Measurements from ENCODE around the gene CAMTA1.

The CAMTA1 gene

DNA sequence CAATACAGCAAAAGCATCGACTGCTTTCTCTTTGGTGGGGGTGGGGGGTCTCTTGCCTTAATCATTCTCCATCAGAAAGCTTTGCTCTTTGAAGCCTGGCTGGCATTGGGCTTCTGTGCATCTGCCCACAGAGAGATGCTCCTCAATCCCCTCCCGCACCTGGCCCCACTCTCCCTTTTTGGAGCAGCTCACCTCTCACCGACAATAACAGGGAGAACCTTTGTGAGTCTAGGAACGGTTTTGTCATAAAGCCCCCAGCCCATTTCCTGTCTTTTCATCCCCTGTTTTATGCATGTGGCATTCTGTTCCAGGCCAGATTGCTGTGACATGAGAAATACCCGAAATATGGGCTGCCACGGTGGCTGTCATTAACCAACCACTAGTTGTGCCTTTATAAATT is 516.9 kb downstream of the CAMTA1 start:
- Mint-ChIP-seq H3K27ac (no peak overlapping the region), H3K9me3 (no peaks in the 10 kb centered on the region), H3K4me3 (no peak overlapping the region), H3K27me3 (peaks cover 11% of the 10 kb centered on the region), H3K4me1 (ENCODE audit: low read depth) (no peaks in the 10 kb centered on the region), H3K36me3 (ENCODE audit: low read depth) (no peaks in the 10 kb centered on the region)
- no peak for DNase-seq

GRCh38 chr1:7302873-7303272 is 517.6 kb downstream of the CAMTA1 start:
- no peaks in the 10 kb centered on the region for H3K4me1 Mint-ChIP-seq (ENCODE audit: low read depth)
- H3K27me3 Mint-ChIP-seq, result peaks cover 11% of the 10 kb centered on the region
- no peak for DNase-seq
- no peaks in the 10 kb centered on the region for H3K36me3 Mint-ChIP-seq (ENCODE audit: low read depth)
- no peak overlapping the region for H3K27ac Mint-ChIP-seq
- H3K9me3 Mint-ChIP-seq, result no peaks in the 10 kb centered on the region
- no peak overlapping the region for H3K4me3 Mint-ChIP-seq

DNA sequence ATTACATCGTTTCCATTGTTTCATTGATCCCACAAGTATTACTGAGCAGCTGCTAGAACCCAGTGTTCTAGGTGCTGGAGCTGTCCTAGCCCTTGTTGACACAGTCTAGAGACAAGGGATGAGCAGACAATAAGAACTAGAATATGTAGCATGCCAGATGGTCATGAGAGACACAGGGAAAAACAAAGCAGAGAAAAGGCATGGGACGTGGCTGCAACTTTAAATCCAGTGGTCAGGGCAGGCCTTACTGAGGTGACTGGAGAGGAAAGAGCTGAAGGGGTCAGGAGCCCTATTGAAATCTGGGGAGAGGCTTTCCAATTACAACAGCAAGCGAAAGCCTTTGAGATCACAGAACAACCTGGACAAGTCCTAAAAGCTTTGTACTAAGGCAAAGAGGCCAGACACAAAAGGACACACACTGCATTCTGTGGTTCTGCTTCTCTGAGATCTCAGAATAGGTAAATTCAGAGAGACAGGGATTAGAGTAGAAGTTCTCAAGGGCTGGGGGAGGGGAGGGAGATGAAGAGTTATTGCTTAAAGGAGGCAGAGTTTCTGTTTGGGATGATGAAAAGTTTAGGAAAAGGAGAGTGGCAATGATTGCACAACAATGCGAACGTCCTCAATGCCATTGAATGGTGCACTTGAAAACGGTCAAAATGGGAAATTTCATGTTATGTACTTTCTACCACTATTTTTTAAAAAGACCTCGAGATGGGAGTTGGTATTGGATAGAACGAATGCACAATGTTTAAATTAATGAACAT is 518.5 kb downstream of the CAMTA1 start:
- H3K9me3 Mint-ChIP-seq, result no peaks in the 10 kb centered on the region
- no peak overlapping the region for H3K27ac Mint-ChIP-seq
- H3K4me1 Mint-ChIP-seq (ENCODE audit: low read depth), result no peaks in the 10 kb centered on the region
- no peak overlapping the region for H3K4me3 Mint-ChIP-seq
- no peak for DNase-seq
- no peaks in the 10 kb centered on the region for H3K36me3 Mint-ChIP-seq (ENCODE audit: low read depth)
- H3K27me3 Mint-ChIP-seq, result peaks cover 11% of the 10 kb centered on the region

DNA sequence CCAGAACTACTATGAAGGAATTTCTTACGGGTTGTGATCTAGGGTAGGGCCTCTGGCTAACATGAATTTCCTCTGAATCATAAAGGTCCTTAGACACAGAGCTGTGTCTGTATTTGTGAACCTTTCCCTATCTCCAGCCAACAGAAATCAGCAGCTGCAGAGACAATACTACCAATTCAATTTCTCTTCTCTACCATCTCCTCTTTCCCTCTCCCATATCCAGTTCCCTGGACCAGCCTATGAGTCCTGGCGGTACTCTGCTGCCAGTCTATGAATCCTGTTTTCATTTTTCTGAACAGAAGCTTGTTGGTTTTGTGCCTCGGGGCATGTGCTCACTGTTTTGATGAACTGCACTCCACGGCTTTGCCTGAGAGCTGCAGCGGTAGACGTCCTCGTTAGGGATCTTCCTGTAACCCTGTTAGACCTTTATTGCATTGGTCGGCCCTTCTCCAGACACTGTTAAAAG is 527.9 kb downstream of the CAMTA1 start:
- H3K9me3 Mint-ChIP-seq, result peaks cover 7% of the 10 kb centered on the region
- H3K27me3 Mint-ChIP-seq, result peaks cover 41% of the 10 kb centered on the region
- DNase-seq, result no peak
- H3K27ac Mint-ChIP-seq, result no peak overlapping the region
- H3K4me1 Mint-ChIP-seq (ENCODE audit: low read depth), result no peaks in the 10 kb centered on the region
- no peaks in the 10 kb centered on the region for H3K36me3 Mint-ChIP-seq (ENCODE audit: low read depth)
- H3K4me3 Mint-ChIP-seq, result no peak overlapping the region

DNA sequence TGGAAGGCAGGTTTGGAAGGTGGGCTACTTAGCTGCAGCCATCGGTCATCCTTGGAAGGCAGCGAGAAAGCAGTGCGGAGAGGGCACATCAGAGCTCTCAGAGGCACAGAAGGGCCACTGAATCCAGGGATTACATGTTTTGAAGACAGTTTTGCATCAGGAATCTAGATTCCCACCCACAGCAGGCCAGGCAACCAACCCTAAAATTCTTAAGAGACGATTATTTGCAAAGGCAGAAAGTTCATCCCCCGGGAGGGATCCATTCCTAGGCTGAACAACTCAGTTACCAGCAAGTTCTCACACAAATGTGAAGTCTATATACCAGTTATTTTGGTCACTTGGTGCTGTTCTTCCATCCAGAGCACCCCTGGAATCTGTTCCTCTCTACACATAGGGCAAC is 528.6 kb downstream of the CAMTA1 start:
- H3K36me3 Mint-ChIP-seq (ENCODE audit: low read depth), result no peaks in the 10 kb centered on the region
- no peaks in the 10 kb centered on the region for H3K4me1 Mint-ChIP-seq (ENCODE audit: low read depth)
- peaks cover 41% of the 10 kb centered on the region for H3K27me3 Mint-ChIP-seq
- peaks cover 7% of the 10 kb centered on the region for H3K9me3 Mint-ChIP-seq
- no peak overlapping the region for H3K4me3 Mint-ChIP-seq
- no peak overlapping the region for H3K27ac Mint-ChIP-seq
- DNase-seq, result no peak

DNA sequence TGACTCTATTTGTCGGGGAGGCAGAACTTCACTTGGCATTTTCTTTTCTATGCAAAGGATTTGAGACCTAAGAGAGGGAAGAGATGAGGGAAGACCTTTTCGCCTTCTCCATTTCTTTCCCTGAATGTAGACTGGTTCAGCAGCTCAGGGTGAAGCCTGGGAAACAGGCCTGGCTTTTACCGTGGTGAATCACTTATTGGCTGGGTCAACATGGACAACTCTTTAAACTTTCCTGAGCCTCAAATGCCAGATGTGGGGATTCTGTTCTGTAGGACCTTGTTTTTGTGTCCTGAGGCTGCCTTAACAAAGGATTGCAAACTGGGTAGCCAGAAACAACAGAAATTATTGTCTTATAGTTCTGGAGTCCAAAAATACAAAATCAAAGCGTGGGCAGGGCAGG is 530.1 kb downstream of the CAMTA1 start:
- Mint-ChIP-seq H3K36me3 (ENCODE audit: low read depth) (no peaks in the 10 kb centered on the region), H3K4me3 (no peak overlapping the region), H3K4me1 (ENCODE audit: low read depth) (no peaks in the 10 kb centered on the region), H3K27me3 (peaks cover 38% of the 10 kb centered on the region), H3K27ac (no peak overlapping the region), H3K9me3 (peaks cover 4% of the 10 kb centered on the region)
- no peak for DNase-seq

DNA sequence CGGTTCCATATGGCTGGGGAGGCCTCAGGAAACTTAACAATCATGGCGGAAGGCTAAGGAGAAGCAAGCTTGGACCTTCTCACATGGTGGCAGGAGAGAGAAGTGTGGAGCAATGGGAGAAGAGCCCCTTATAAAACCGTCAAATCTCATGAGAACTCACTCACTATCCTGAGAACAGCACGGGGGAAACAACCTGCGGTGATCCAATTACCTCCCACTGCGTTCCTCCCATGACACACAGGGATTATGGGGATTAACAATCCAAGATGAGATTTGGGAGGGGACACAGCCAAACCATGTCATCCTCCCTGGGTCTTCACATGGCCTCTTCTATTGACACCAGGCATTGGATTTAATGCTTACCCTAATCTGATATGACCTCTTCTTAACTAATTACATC is 530.7 kb downstream of the CAMTA1 start:
- Mint-ChIP-seq H3K36me3 (ENCODE audit: low read depth) (no peaks in the 10 kb centered on the region), H3K27me3 (peaks cover 38% of the 10 kb centered on the region), H3K9me3 (peaks cover 4% of the 10 kb centered on the region), H3K4me3 (no peak overlapping the region), H3K27ac (no peak overlapping the region), H3K4me1 (ENCODE audit: low read depth) (no peaks in the 10 kb centered on the region)
- DNase-seq, result no peak

DNA sequence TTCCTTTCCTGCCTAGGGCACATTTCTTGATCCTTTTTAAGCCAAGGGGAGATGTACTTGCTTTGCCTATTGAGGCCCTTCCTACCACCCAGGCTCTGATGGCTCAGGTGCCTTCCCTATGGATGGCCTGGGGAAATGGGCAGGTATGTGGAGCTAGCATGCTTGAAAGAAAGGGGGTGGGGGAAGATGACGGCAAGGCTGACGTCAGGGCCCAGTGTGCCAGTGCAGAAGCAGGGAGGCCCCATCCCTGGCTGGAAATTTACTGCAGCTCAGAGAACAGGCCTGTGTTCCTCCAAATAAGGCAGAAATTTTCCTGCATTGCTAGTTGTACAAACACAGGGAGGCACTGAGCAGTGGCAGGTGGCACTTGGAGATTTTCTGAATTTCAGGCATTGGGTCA is 532.6 kb downstream of the CAMTA1 start:
- no peaks in the 10 kb centered on the region for H3K4me1 Mint-ChIP-seq (ENCODE audit: low read depth)
- no peak overlapping the region for H3K27ac Mint-ChIP-seq
- no peak for DNase-seq
- H3K9me3 Mint-ChIP-seq, result no peaks in the 10 kb centered on the region
- H3K4me3 Mint-ChIP-seq, result no peak overlapping the region
- no peaks in the 10 kb centered on the region for H3K36me3 Mint-ChIP-seq (ENCODE audit: low read depth)
- H3K27me3 Mint-ChIP-seq, result peaks cover 28% of the 10 kb centered on the region

DNA sequence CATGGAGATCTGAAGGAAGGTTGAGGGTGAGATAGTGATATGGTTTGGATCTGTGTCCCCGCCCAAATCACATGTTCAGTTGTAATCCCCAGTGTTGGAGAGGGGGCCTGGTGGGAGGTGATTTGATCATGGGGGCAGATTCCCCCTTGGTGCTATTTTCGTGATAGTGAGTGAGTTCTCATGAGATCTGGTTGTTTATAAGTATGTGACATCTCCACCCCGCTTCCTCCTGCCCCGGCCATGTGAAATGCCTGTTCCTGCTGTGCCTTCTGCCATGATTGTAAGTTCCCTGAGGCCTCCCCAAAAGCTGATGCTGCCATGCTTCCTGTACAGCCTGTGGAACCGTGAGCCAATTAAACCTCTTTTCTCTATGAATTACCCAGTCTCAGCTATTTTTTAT is 533.9 kb downstream of the CAMTA1 start:
- Mint-ChIP-seq H3K27ac (no peak overlapping the region), H3K36me3 (ENCODE audit: low read depth) (no peaks in the 10 kb centered on the region), H3K27me3 (peaks cover 23% of the 10 kb centered on the region), H3K4me1 (ENCODE audit: low read depth) (no peaks in the 10 kb centered on the region), H3K9me3 (no peaks in the 10 kb centered on the region), H3K4me3 (no peak overlapping the region)
- DNase-seq, result no peak

GRCh38 chr1:7320661-7321060 is 535.4 kb downstream of the CAMTA1 start:
- Mint-ChIP-seq H3K36me3 (ENCODE audit: low read depth) (no peaks in the 10 kb centered on the region), H3K9me3 (no peaks in the 10 kb centered on the region), H3K4me3 (no peak overlapping the region), H3K27me3 (peaks cover 25% of the 10 kb centered on the region), H3K4me1 (ENCODE audit: low read depth) (no peaks in the 10 kb centered on the region), H3K27ac (no peak overlapping the region)
- DNase-seq, result no peak

- Mint-ChIP-seq H3K27ac (no peak overlapping the region), H3K4me3 (no peak overlapping the region), H3K4me1 (ENCODE audit: low read depth) (no peaks in the 10 kb centered on the region), H3K36me3 (ENCODE audit: low read depth) (no peaks in the 10 kb centered on the region), H3K9me3 (peaks cover 4% of the 10 kb centered on the region), H3K27me3 (peaks cover 14% of the 10 kb centered on the region)
- DNase-seq, result no peak
Observed at GRCh38 chr1:7322283-7322785, 537.1 kb downstream of the CAMTA1 start.

GRCh38 chr1:7322912-7323311 is 537.7 kb downstream of the CAMTA1 start:
- no peak for DNase-seq
- H3K36me3 Mint-ChIP-seq (ENCODE audit: low read depth), result no peaks in the 10 kb centered on the region
- no peaks in the 10 kb centered on the region for H3K4me1 Mint-ChIP-seq (ENCODE audit: low read depth)
- H3K9me3 Mint-ChIP-seq, result peaks cover 8% of the 10 kb centered on the region
- no peak overlapping the region for H3K27ac Mint-ChIP-seq
- peaks cover 12% of the 10 kb centered on the region for H3K27me3 Mint-ChIP-seq
- no peak overlapping the region for H3K4me3 Mint-ChIP-seq

GRCh38 chr1:7325254-7325653 is 540.0 kb downstream of the CAMTA1 start:
- peaks cover 15% of the 10 kb centered on the region for H3K27me3 Mint-ChIP-seq
- peaks cover 12% of the 10 kb centered on the region for H3K9me3 Mint-ChIP-seq
- no peak for DNase-seq
- no peak overlapping the region for H3K4me3 Mint-ChIP-seq
- H3K4me1 Mint-ChIP-seq (ENCODE audit: low read depth), result no peaks in the 10 kb centered on the region
- no peak overlapping the region for H3K27ac Mint-ChIP-seq
- no peaks in the 10 kb centered on the region for H3K36me3 Mint-ChIP-seq (ENCODE audit: low read depth)

DNA sequence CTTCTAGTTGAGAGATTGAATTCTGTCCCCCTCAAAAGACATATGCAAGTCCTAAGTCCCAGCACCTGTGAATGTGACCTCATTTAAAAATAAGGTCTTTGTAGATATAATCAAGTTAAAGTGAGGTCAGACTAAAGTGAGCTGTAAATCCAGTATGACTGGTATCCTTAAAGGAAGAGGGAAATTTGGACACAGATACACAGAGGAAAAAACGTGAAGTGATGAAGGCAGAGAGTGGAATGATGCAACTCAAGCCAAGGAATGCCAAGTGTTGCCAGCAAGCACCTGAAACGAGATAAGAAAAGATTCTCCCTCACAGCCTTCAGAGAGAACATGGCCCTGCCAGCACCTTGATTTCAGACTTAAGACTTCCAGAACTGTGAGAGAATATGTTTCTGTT is 541.1 kb downstream of the CAMTA1 start:
- Mint-ChIP-seq H3K9me3 (peaks cover 12% of the 10 kb centered on the region), H3K27me3 (peaks cover 22% of the 10 kb centered on the region), H3K27ac (no peak overlapping the region), H3K4me3 (no peak overlapping the region), H3K4me1 (ENCODE audit: low read depth) (no peaks in the 10 kb centered on the region), H3K36me3 (ENCODE audit: low read depth) (no peaks in the 10 kb centered on the region)
- no peak for DNase-seq

GRCh38 chr1:7327849-7328248 is 542.6 kb downstream of the CAMTA1 start:
- H3K9me3 Mint-ChIP-seq, result peaks cover 12% of the 10 kb centered on the region
- H3K27me3 Mint-ChIP-seq, result peaks cover 20% of the 10 kb centered on the region
- no peaks in the 10 kb centered on the region for H3K4me1 Mint-ChIP-seq (ENCODE audit: low read depth)
- H3K36me3 Mint-ChIP-seq (ENCODE audit: low read depth), result no peaks in the 10 kb centered on the region
- DNase-seq, result no peak
- H3K27ac Mint-ChIP-seq, result no peak overlapping the region
- H3K4me3 Mint-ChIP-seq, result no peak overlapping the region
